ENCODE results near the gene C1QTNF7. TPM values are rescaled to one million over a fixed set of nuclear protein-coding genes. Genes with fewer than 3 reads are reported as not detected.
A peak's percentile ranks its signal among the peaks of the same experiment; 100 is the strongest.

The C1QTNF7 gene
- total and polyA plus RNA-seq, 2 experiments from 2014 or later = not detected

GRCh38 chr4:15458616-15459015 is 30.8 kb downstream of the C1QTNF7 start:
- Histone ChIP-seq H3K9ac (no peak overlapping the region), H3K27me3 (replicated peaks; ENCODE audit: insufficient read depth) (peaks cover 30% of the 10 kb centered on the region), H3F3A (ENCODE audit: insufficient read depth) (no peaks in the 10 kb centered on the region; the same call in 1 of the 2 replicates), H2AFZ (no peak overlapping the region), H4K20me1 (ENCODE audit: insufficient read depth) (no peaks in the 10 kb centered on the region), H3K4me3 (no peak overlapping the region), H3K9me3 (ENCODE audit: low read depth) (no peaks in the 10 kb centered on the region), H3K4me2 (ENCODE audit: unreplicated experiment) (no peak overlapping the region), H3K79me2 (ENCODE audit: insufficient read depth) (no peaks in the 10 kb centered on the region), H3K27ac (no peak overlapping the region), H3K4me1 (ENCODE audit: insufficient read depth) (peaks cover 16% of the 10 kb centered on the region; the same call in 1 of the 2 replicates), H3K9me2 (ENCODE audit: insufficient read depth) (no peaks in the 10 kb centered on the region), H3K36me3 (ENCODE audit: low read depth) (no peaks in the 10 kb centered on the region)
- 68 to 74% methylated on average over 2 of the region's 2 CpGs for WGBS, 2 experiments (ENCODE audit: low coverage in 1 of 2, low lambda C conversion rate in 2 of 2, missing lambda C conversion rate in 2 of 2)
- TF ChIP-seq EZH2 (IDR thresholded peaks at IDR 0.05; ENCODE audit: insufficient read depth, poor library complexity, severe bottlenecking) (no peak), EZH2phosphoT487 (IDR thresholded peaks at IDR 0.05; ENCODE audit: insufficient read depth, low read depth) (no peak)
- in situ Hi-C loops (cut with MboI) = no loop called here
- no peak for DNase-seq

GRCh38 chr4:15459706-15460105 is 31.9 kb downstream of the C1QTNF7 start:
- Histone ChIP-seq H3K27me3 (replicated peaks; ENCODE audit: insufficient read depth) (peaks cover 30% of the 10 kb centered on the region), H3K36me3 (ENCODE audit: low read depth) (no peaks in the 10 kb centered on the region), H3K9ac (no peak overlapping the region), H3K4me3 (no peak overlapping the region), H3K79me2 (ENCODE audit: insufficient read depth) (no peaks in the 10 kb centered on the region), H2AFZ (no peak overlapping the region), H3K4me1 (ENCODE audit: insufficient read depth) (peaks cover 16% of the 10 kb centered on the region; the same call in 1 of the 2 replicates), H3K27ac (no peak overlapping the region), H3F3A (ENCODE audit: insufficient read depth) (no peaks in the 10 kb centered on the region; the same call in 1 of the 2 replicates), H4K20me1 (ENCODE audit: insufficient read depth) (no peaks in the 10 kb centered on the region), H3K9me3 (ENCODE audit: low read depth) (no peaks in the 10 kb centered on the region), H3K4me2 (ENCODE audit: unreplicated experiment) (no peak overlapping the region), H3K9me2 (ENCODE audit: insufficient read depth) (no peaks in the 10 kb centered on the region)
- DNase-seq = no peak
- TF ChIP-seq EZH2 (IDR thresholded peaks at IDR 0.05; ENCODE audit: insufficient read depth, poor library complexity, severe bottlenecking) (no peak), EZH2phosphoT487 (IDR thresholded peaks at IDR 0.05; ENCODE audit: insufficient read depth, low read depth) (no peak)
- in situ Hi-C loops (cut with MboI) = no loop called here

GRCh38 chr4:15466596-15466995 is 38.8 kb downstream of the C1QTNF7 start:
- Histone ChIP-seq H3K4me3 (no peak overlapping the region), H4K20me1 (ENCODE audit: insufficient read depth) (no peaks in the 10 kb centered on the region), H3K9me2 (ENCODE audit: insufficient read depth) (no peaks in the 10 kb centered on the region), H3K79me2 (ENCODE audit: insufficient read depth) (no peaks in the 10 kb centered on the region), H3K9me3 (ENCODE audit: low read depth) (no peaks in the 10 kb centered on the region), H2AFZ (no peak overlapping the region), H3K27me3 (replicated peaks; ENCODE audit: insufficient read depth) (peaks cover 5% of the 10 kb centered on the region; the same call in 1 of the 2 replicates), H3K9ac (no peak overlapping the region), H3K27ac (no peak overlapping the region), H3K4me1 (ENCODE audit: insufficient read depth) (no peaks in the 10 kb centered on the region), H3K4me2 (ENCODE audit: unreplicated experiment) (no peak overlapping the region), H3K36me3 (ENCODE audit: low read depth) (no peaks in the 10 kb centered on the region), H3F3A (ENCODE audit: insufficient read depth) (no peaks in the 10 kb centered on the region)
- no peak for TF ChIP-seq EZH2 (IDR thresholded peaks at IDR 0.05; ENCODE audit: insufficient read depth, poor library complexity, severe bottlenecking)
- TF ChIP-seq EZH2phosphoT487 (IDR thresholded peaks at IDR 0.05; ENCODE audit: insufficient read depth, low read depth) = no peak
- 31 to 63% methylated on average over 1 of the region's 1 CpG for WGBS, 2 experiments (ENCODE audit: low coverage in 1 of 2, low lambda C conversion rate in 2 of 2, missing lambda C conversion rate in 2 of 2)
- no peak for DNase-seq
- in situ Hi-C loops (cut with MboI) = no loop called here

- H3K27ac ChIP-seq = peak within 1 kb of the TSS; percentile 54
- no peaks in the 10 kb centered on the region for H3K27me3 ChIP-seq (replicated peaks; ENCODE audit: insufficient read depth)
- H2AFZ ChIP-seq = peak within 1 kb of the TSS; percentile 93
- peak within 1 kb of the TSS; percentile 83 for H3K4me3 ChIP-seq
- H3K9me3 ChIP-seq (ENCODE audit: low read depth) = no peaks in the 10 kb centered on the region
- no peaks in the 10 kb centered on the region for H3K79me2 ChIP-seq (ENCODE audit: insufficient read depth)
- peak within 1 kb of the TSS; percentile 81 for H3K9ac ChIP-seq
- H3K4me1 ChIP-seq (ENCODE audit: insufficient read depth) = no peaks in the 10 kb centered on the region
- no peaks in the 10 kb centered on the region for H3K36me3 ChIP-seq (ENCODE audit: low read depth)
- peak within 1 kb of the TSS; percentile 93 for H3K4me2 ChIP-seq (ENCODE audit: unreplicated experiment)
- in situ Hi-C loops (cut with MboI) = no loop called here
- 6 to 9% methylated on average over 14 of the region's 14 CpGs for WGBS, 2 experiments (ENCODE audit: low coverage in 1 of 2, low lambda C conversion rate in 2 of 2, missing lambda C conversion rate in 2 of 2)
- no peaks in the 10 kb centered on the region for H3F3A ChIP-seq (ENCODE audit: insufficient read depth)
- H3K9me2 ChIP-seq (ENCODE audit: insufficient read depth) = no peaks in the 10 kb centered on the region
- TF ChIP-seq EZH2phosphoT487 (IDR thresholded peaks at IDR 0.05; ENCODE audit: insufficient read depth, low read depth) (no peak), EZH2 (IDR thresholded peaks at IDR 0.05; ENCODE audit: insufficient read depth, poor library complexity, severe bottlenecking) (no peak)
- peak; percentile 81 for DNase-seq
- no peaks in the 10 kb centered on the region for H4K20me1 ChIP-seq (ENCODE audit: insufficient read depth)
Measured at GRCh38 chr4:15469402-15470127, 41.7 kb downstream of the C1QTNF7 start, which contains the start of gene CC2D2A. Gene CC2D2A (plus strand): TSS chr4:15469882. CDS start chr4:15475933, 6,051 bp downstream.
